HCEC 1CT (cell line): ENCODE measurements around the gene AGO4.
"Not testable (repeated sequence)": the region's sequence is repeated elsewhere in the genome, so short reads cannot be mapped to it uniquely, and the experiment has no call there.

Source experiments
- DNase-seq: peaks from one replicate; pipeline ENCODE4 v3.0.0-alpha.2; 2017

Gene AGO4

GRCh38 chr1:35807614-35808449 lies at the start of gene AGO4:
TSS of gene AGO4 (plus strand) at chr1:35808016. CDS start at chr1:35808417, 401 bp downstream.
- peak; percentile 26 for DNase-seq

- DNase-seq, result no peak
Observed at GRCh38 chr1:35762141-35762540, 45.7 kb upstream of the AGO4 start.

- peak; percentile 13 for DNase-seq
Observed at GRCh38 chr1:35763201-35763600, 44.6 kb upstream of the AGO4 start.

- DNase-seq, result no peak
Observed at GRCh38 chr1:35764283-35764682, 43.5 kb upstream of the AGO4 start.

GRCh38 chr1:35768350-35769187 lies 39.2 kb upstream of the AGO4 start:
- no peak for DNase-seq

GRCh38 chr1:35769188-35769758 lies 38.5 kb upstream of the AGO4 start:
- DNase-seq, result peak; percentile 86

GRCh38 chr1:35773711-35774110 lies 34.1 kb upstream of the AGO4 start:
- no peak for DNase-seq

GRCh38 chr1:35776172-35776571 lies 31.6 kb upstream of the AGO4 start:
- not testable (repeated sequence) for DNase-seq

- DNase-seq, result no peak
Observed at GRCh38 chr1:35777109-35777508, 30.7 kb upstream of the AGO4 start.

- no peak for DNase-seq
Observed at GRCh38 chr1:35783055-35783583, 24.7 kb upstream of the AGO4 start.

- DNase-seq, result not testable (repeated sequence)
Observed at GRCh38 chr1:35784364-35784763, 23.5 kb upstream of the AGO4 start.

GRCh38 chr1:35788139-35788538 lies 19.7 kb upstream of the AGO4 start:
- DNase-seq, result no peak

- DNase-seq, result no peak
Observed at GRCh38 chr1:35790670-35791069, 17.1 kb upstream of the AGO4 start.

GRCh38 chr1:35795295-35795694 lies 12.5 kb upstream of the AGO4 start:
- no peak for DNase-seq

- no peak for DNase-seq
Observed at GRCh38 chr1:35797380-35797779, 10.4 kb upstream of the AGO4 start.

GRCh38 chr1:35798019-35798418 lies 9.8 kb upstream of the AGO4 start:
- DNase-seq, result not testable (repeated sequence)

- not testable (repeated sequence) for DNase-seq
Observed at GRCh38 chr1:35800167-35800887, 7.5 kb upstream of the AGO4 start.

GRCh38 chr1:35808450-35809113 lies 766 bp downstream of the AGO4 start:
- DNase-seq, result peak; percentile 9

GRCh38 chr1:35809114-35810095 lies 1.6 kb downstream of the AGO4 start:
- no peak for DNase-seq

- DNase-seq, result peak; percentile 16
Observed at GRCh38 chr1:35810096-35810881, 2.5 kb downstream of the AGO4 start.
